H1 (cell line): Measurements from ENCODE around the gene DIP2B. TPM values are rescaled to one million over a fixed set of nuclear protein-coding genes. Genes with fewer than 3 reads are reported as not detected.

ENCODE experiments used
- CTBP2 ChIP-seq: IDR thresholded peaks from 2 replicates; pipeline ENCODE4 v1.7.0; 2011; ENCODE audit warnings: borderline replicate concordance, mild to moderate bottlenecking, moderate library complexity, mixed read lengths, low read length; ENCODE audit not compliant: insufficient read depth, insufficient read length
- KDM4A ChIP-seq: IDR thresholded peaks from one replicate; pipeline ENCODE4 v1.7.1; 2012; ENCODE audit warnings: low read depth, mild to moderate bottlenecking, moderate library complexity, low read length, inconsistent platforms; ENCODE audit not compliant: severe bottlenecking
- NRF1 ChIP-seq: IDR thresholded peaks from 2 replicates; pipeline ENCODE4 v1.6.1; 2011; ENCODE audit warnings: mild to moderate bottlenecking, low read depth, low read length, improper control_type of control experiment
- TBP ChIP-seq: IDR thresholded peaks from 2 replicates; pipeline ENCODE4 v1.6.1; 2011; ENCODE audit warnings: low read depth, low read length, improper control_type of control experiment
- polyA plus RNA-seq, 7 experiments: library from polyadenylated mRNA; depleted of rRNA in 3 of 7; stranded (reverse) in 5 of 7; unstranded in 2 of 7; fragments of >200 nt in 5 of 7; fragments of 200-250 nt in 2 of 7; gene quantifications; 1 replicate in 5 of 7; 2 replicates in 1 of 7; 4 replicates in 1 of 7; pipeline versions ENCODE4 v1.2.1 to v1.2.3, GENCODE V29; 2011 to 2013; ENCODE audit warnings: missing spikeins in 2 of 7, mixed read lengths in 2 of 7
- total RNA-seq: library from RNA; stranded (reverse); fragmentation: NEBNext Ultra II Directional; extraction: Animal tissue kit (Norgen Biotek cat#: 25700); gene quantifications from 2 replicates; pipeline ENCODE4 v1.2.1, GENCODE V29; 2021
- TF ChIP-seq, protein P1 (sequence below): IDR thresholded peaks from 2 replicates; pipeline ENCODE4 v1.6.1; 2012; ENCODE audit warnings: inconsistent platforms
- TF ChIP-seq, protein P2 (sequence below): IDR thresholded peaks from 2 replicates; pipeline ENCODE4 v1.6.1; 2012; ENCODE audit warnings: inconsistent platforms

DIP2B gene
- total and polyA plus RNA-seq, 2 of the 8 experiments (the other 6 are each of a cell fraction or from before 2014, with no cell fraction given): 11.1 to 29.6 TPM

DNA sequence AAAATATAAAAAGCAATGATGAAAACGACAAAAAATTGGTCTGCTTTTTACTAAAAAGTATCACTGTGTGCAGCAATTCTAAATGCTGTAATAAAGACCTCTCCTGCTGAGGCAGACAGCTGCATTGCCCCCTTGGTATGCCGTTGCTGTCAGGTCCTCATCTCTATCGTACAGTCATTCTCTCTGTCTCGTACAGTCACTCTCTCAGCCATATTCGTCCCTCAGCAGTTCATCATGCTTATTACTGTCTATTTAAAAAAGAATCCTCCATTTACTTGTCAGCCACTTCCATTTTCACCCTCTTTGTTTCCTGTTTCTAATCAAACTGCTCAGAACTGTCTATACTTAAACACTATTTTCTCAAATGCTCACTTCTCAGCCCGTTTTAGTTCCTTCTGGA is 123.6 kb downstream of the DIP2B start (continued):
- TF ChIP-seq CTBP2 (no peak), NRF1 (no peak), TBP (no peak), KDM4A (no peak)
- TF ChIP-seq, protein P1, sequence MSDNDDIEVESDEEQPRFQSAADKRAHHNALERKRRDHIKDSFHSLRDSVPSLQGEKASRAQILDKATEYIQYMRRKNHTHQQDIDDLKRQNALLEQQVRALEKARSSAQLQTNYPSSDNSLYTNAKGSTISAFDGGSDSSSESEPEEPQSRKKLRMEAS: no peak
- TF ChIP-seq, protein P2, sequence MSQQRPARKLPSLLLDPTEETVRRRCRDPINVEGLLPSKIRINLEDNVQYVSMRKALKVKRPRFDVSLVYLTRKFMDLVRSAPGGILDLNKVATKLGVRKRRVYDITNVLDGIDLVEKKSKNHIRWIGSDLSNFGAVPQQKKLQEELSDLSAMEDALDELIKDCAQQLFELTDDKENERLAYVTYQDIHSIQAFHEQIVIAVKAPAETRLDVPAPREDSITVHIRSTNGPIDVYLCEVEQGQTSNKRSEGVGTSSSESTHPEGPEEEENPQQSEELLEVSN: no peak
